DOHH2 (cell line): ENCODE measurements around the gene ARL8B.
A peak's percentile ranks its signal among the peaks of the same experiment; 100 is the strongest.

ENCODE experiments used
- H3F3A ChIP-seq: fragments of 200-600 bp; sonication (generic), shearing (Covaris generic); 2 replicates; pipeline ENCODE4 v1.6.0; 2016; ENCODE audit warnings: antibody characterized with exemption, mild to moderate bottlenecking; ENCODE audit not compliant: control insufficient read depth, insufficient read depth
- H3K27ac ChIP-seq: fragments of 200-600 bp; sonication (generic); 2 replicates; pipeline ENCODE4 v1.5.1; 2014; ENCODE audit warnings: low read depth, mild to moderate bottlenecking, low read length, moderate library complexity
- H3K27me3 ChIP-seq: fragments of 200-600 bp; sonication (generic); 2 replicates; pipeline ENCODE4 v1.6.1; 2014; ENCODE audit warnings: mild to moderate bottlenecking, low read length, mixed read lengths; ENCODE audit not compliant: control insufficient read depth
- H3K36me3 ChIP-seq: fragments of 200-600 bp; sonication (generic); 2 replicates; pipeline ENCODE4 v1.6.1; 2014; ENCODE audit warnings: mild to moderate bottlenecking, low read length, moderate library complexity, mixed read lengths; ENCODE audit not compliant: control insufficient read depth
- H3K4me1 ChIP-seq: fragments of 200-600 bp; sonication (generic); 2 replicates; pipeline ENCODE4 v1.6.1; 2014; ENCODE audit warnings: mild to moderate bottlenecking, low read length, mixed read lengths; ENCODE audit not compliant: control insufficient read depth
- H3K4me2 ChIP-seq: fragments of 200-600 bp; sonication (generic); 2 replicates; pipeline ENCODE4 v1.6.0; 2014; ENCODE audit warnings: mild to moderate bottlenecking, low read length, moderate library complexity
- H3K4me3 ChIP-seq: fragments of 200-600 bp; sonication (generic); 2 replicates; pipeline ENCODE4 v1.5.1; 2014; ENCODE audit warnings: mild to moderate bottlenecking, low read length, mixed read lengths
- H3K79me2 ChIP-seq: fragments of 200-600 bp; sonication (generic); 2 replicates; pipeline ENCODE4 v1.6.1; 2014; ENCODE audit warnings: mild to moderate bottlenecking, low read length, mixed read lengths; ENCODE audit not compliant: control insufficient read depth
- H3K9me2 ChIP-seq: fragments of 200-600 bp; sonication (generic); replicated peaks from 2 replicates; pipeline ENCODE4 v1.6.1; 2014; ENCODE audit warnings: mild to moderate bottlenecking, low read length, mixed read lengths; ENCODE audit not compliant: control insufficient read depth
- H3K9me3 ChIP-seq: fragments of 200-600 bp; sonication (generic); 2 replicates; pipeline ENCODE4 v1.6.1; 2014; ENCODE audit warnings: antibody characterized with exemption, low read length, mixed read lengths; ENCODE audit not compliant: control insufficient read depth, insufficient read depth
- H4K20me1 ChIP-seq: fragments of 200-600 bp; sonication (generic); 2 replicates; pipeline ENCODE4 v1.6.0; 2014; ENCODE audit warnings: low read depth, mild to moderate bottlenecking, antibody characterized with exemption, low read length, moderate library complexity; ENCODE audit not compliant: control insufficient read depth, insufficient read depth
- CTCF ChIP-seq: fragments of 200-600 bp; sonication (generic); IDR thresholded peaks from one replicate; pipeline ENCODE4 v1.5.1; 2014; ENCODE audit warnings: antibody characterized with exemption, mild to moderate bottlenecking, low read depth, low read length; ENCODE audit not compliant: poor library complexity, severe bottlenecking
- EZH2phosphoT487 ChIP-seq: fragments of 200-600 bp; sonication (generic); IDR thresholded peaks from 2 replicates; pipeline ENCODE4 v1.6.1; 2017; ENCODE audit warnings: borderline replicate concordance, mild to moderate bottlenecking, antibody characterized with exemption, low read length, moderate library complexity, mixed read lengths

The ARL8B gene

GRCh38 chr3:5187920-5188418 is 65.9 kb downstream of the ARL8B start:
- Histone ChIP-seq H3F3A (peaks cover 46% of the 10 kb centered on the region), H3K79me2 (peaks cover 85% of the 10 kb centered on the region), H3K27ac (peak overlapping the region; percentile 81)

GRCh38 chr3:5188419-5189221 is 66.5 kb downstream of the ARL8B start:
- Histone ChIP-seq H3K36me3 (peaks cover 59% of the 10 kb centered on the region), H3K4me1 (peaks cover 55% of the 10 kb centered on the region)

More at GRCh38 chr3:5187920-5188418, 65.9 kb downstream of the ARL8B start:
- Histone ChIP-seq H3K27me3 (no peaks in the 10 kb centered on the region), H3K9me2 (no peaks in the 10 kb centered on the region), H3K36me3 (peaks cover 59% of the 10 kb centered on the region), H3K4me3 (peak overlapping the region; percentile 99), H3K4me1 (peaks cover 55% of the 10 kb centered on the region), H4K20me1 (peaks cover 12% of the 10 kb centered on the region), H3K9me3 (no peaks in the 10 kb centered on the region), H3K4me2 (peak overlapping the region; percentile 96)
- TF ChIP-seq EZH2phosphoT487 (no peak), CTCF (no peak)

GRCh38 chr3:5190147-5190791 is 68.2 kb downstream of the ARL8B start:
- peaks cover 20% of the 10 kb centered on the region for H4K20me1 ChIP-seq
- no peak for TF ChIP-seq EZH2phosphoT487
- no peak for TF ChIP-seq CTCF
- H3K4me1 ChIP-seq: peaks cover 55% of the 10 kb centered on the region
- H3F3A ChIP-seq: peaks cover 36% of the 10 kb centered on the region
- peaks cover 95% of the 10 kb centered on the region for H3K79me2 ChIP-seq
- peak overlapping the region; percentile 81 for H3K27ac ChIP-seq
- peaks cover 72% of the 10 kb centered on the region for H3K36me3 ChIP-seq
- peak overlapping the region; percentile 99 for H3K4me3 ChIP-seq
- H3K9me2 ChIP-seq: no peaks in the 10 kb centered on the region
- H3K9me3 ChIP-seq: no peaks in the 10 kb centered on the region
- no peaks in the 10 kb centered on the region for H3K27me3 ChIP-seq
- peak overlapping the region; percentile 96 for H3K4me2 ChIP-seq

More at GRCh38 chr3:5188419-5189221, 66.5 kb downstream of the ARL8B start:
- Histone ChIP-seq H3K27ac (peak overlapping the region; percentile 81), H4K20me1 (peaks cover 12% of the 10 kb centered on the region), H3K79me2 (peaks cover 85% of the 10 kb centered on the region), H3K9me2 (no peaks in the 10 kb centered on the region), H3K4me2 (peak overlapping the region; percentile 96), H3K27me3 (no peaks in the 10 kb centered on the region), H3K9me3 (no peaks in the 10 kb centered on the region), H3F3A (peaks cover 40% of the 10 kb centered on the region), H3K4me3 (peak overlapping the region; percentile 99)
- TF ChIP-seq EZH2phosphoT487 (no peak), CTCF (no peak)
